Mesodermal cell (in vitro differentiated cells): Measurements from ENCODE around the gene GALNS.
"Not testable (repeated sequence)": the region's sequence is repeated elsewhere in the genome, so short reads cannot be mapped to it uniquely, and the experiment has no call there.

ENCODE experiments used
- H3K27ac ChIP-seq: 2 replicates; pipeline ENCODE4 v1.7.0; 2013; ENCODE audit warnings: mild to moderate bottlenecking, low read depth, low read length, moderate library complexity; ENCODE audit not compliant: severe bottlenecking
- H3K36me3 ChIP-seq: 2 replicates; pipeline ENCODE4 v1.7.1; 2013; ENCODE audit warnings: mild to moderate bottlenecking, low read length, moderate library complexity; ENCODE audit not compliant: control insufficient read depth, insufficient read depth
- H3K4me1 ChIP-seq: one replicate; pipeline ENCODE4 v1.7.1; 2013; ENCODE audit warnings: mild to moderate bottlenecking, low read length; ENCODE audit not compliant: insufficient read depth, control insufficient read depth, poor library complexity, severe bottlenecking
- H3K4me3 ChIP-seq: 2 replicates; pipeline ENCODE4 v1.7.0; 2013; ENCODE audit warnings: low read length, control low read depth, mild to moderate bottlenecking; ENCODE audit not compliant: insufficient read depth, poor library complexity, severe bottlenecking; ENCODE audit errors: extremely low read depth
- H3K9me3 ChIP-seq: 2 replicates; pipeline ENCODE4 v1.7.1; 2013; ENCODE audit warnings: mild to moderate bottlenecking, low read length, moderate library complexity; ENCODE audit not compliant: control insufficient read depth
- WGBS, 2 experiments: methylation state at CpG; one replicate each; pipeline ENCODE4 v1.1.5; 2013; ENCODE audit warnings: missing lambda C conversion rate in 2 of 2; ENCODE audit not compliant: insufficient coverage in 2 of 2; 5-methylcytosine and 5-hydroxymethylcytosine counted together

Gene GALNS

GRCh38 chr16:88799569-88800276 is 57.0 kb downstream of the GALNS start:
- H3K4me3 ChIP-seq: no peak overlapping the region
- no peak overlapping the region for H3K27ac ChIP-seq
- H3K36me3 ChIP-seq: no peaks in the 10 kb centered on the region
- no peaks in the 10 kb centered on the region for H3K9me3 ChIP-seq
- H3K4me1 ChIP-seq: peaks cover under 1% of the 10 kb centered on the region
- 91 to 92% methylated on average over 15 to 16 of the region's 17 CpGs for WGBS, 2 experiments

GRCh38 chr16:88798772-88799455 is 57.8 kb downstream of the GALNS start:
- Histone ChIP-seq H3K4me1 (no peaks in the 10 kb centered on the region), H3K36me3 (no peaks in the 10 kb centered on the region), H3K9me3 (no peaks in the 10 kb centered on the region), H3K27ac (no peak overlapping the region), H3K4me3 (no peak overlapping the region)

- no peaks in the 10 kb centered on the region for H3K4me1 ChIP-seq
- WGBS, 2 experiments: 87 to 98% methylated on average over 4 of the region's 4 CpGs
- no peaks in the 10 kb centered on the region for H3K9me3 ChIP-seq
- H3K27ac ChIP-seq: no peak overlapping the region
- H3K4me3 ChIP-seq: no peak overlapping the region
- H3K36me3 ChIP-seq: no peaks in the 10 kb centered on the region
These were observed 58.7 kb downstream of the GALNS start for GRCh38 chr16:88798073-88798472.

GRCh38 chr16:88796278-88796677 is 60.5 kb downstream of the GALNS start:
- Histone ChIP-seq H3K9me3 (no peaks in the 10 kb centered on the region), H3K27ac (no peak overlapping the region), H3K4me3 (no peak overlapping the region), H3K4me1 (peaks cover 7% of the 10 kb centered on the region), H3K36me3 (no peaks in the 10 kb centered on the region)
- no CpG with 5 or more reads among the region's 4 CpGs for WGBS, 2 experiments

GRCh38 chr16:88793251-88793954 is 63.3 kb downstream of the GALNS start:
- WGBS, 2 experiments: 78% methylated on average over 23 to 32 of the region's 35 CpGs
- Histone ChIP-seq H3K27ac (no peak overlapping the region), H3K4me1 (peaks cover 10% of the 10 kb centered on the region), H3K9me3 (no peaks in the 10 kb centered on the region), H3K36me3 (no peaks in the 10 kb centered on the region), H3K4me3 (no peak overlapping the region)

- Histone ChIP-seq H3K36me3 (no peaks in the 10 kb centered on the region), H3K4me3 (no peak overlapping the region), H3K4me1 (peaks cover 10% of the 10 kb centered on the region), H3K27ac (no peak overlapping the region), H3K9me3 (no peaks in the 10 kb centered on the region)
- 88 to 93% methylated on average over 10 to 12 of the region's 12 CpGs for WGBS, 2 experiments
These were observed 64.0 kb downstream of the GALNS start for GRCh38 chr16:88792668-88793250.

- 82 to 83% methylated on average over 10 to 12 of the region's 13 CpGs for WGBS, 2 experiments
- Histone ChIP-seq H3K4me3 (no peak overlapping the region), H3K36me3 (no peaks in the 10 kb centered on the region), H3K9me3 (no peaks in the 10 kb centered on the region), H3K4me1 (peaks cover 10% of the 10 kb centered on the region), H3K27ac (no peak overlapping the region)
These were observed 64.6 kb downstream of the GALNS start for GRCh38 chr16:88792078-88792550.

- Histone ChIP-seq H3K4me1 (peaks cover 11% of the 10 kb centered on the region), H3K27ac (no peak overlapping the region), H3K4me3 (no peak overlapping the region), H3K36me3 (no peaks in the 10 kb centered on the region), H3K9me3 (no peaks in the 10 kb centered on the region)
- 32 to 38% methylated on average over 13 to 16 of the region's 24 CpGs for WGBS, 2 experiments
These were observed 66.2 kb downstream of the GALNS start for GRCh38 chr16:88790312-88791211.

GRCh38 chr16:88789594-88789993 is 67.2 kb downstream of the GALNS start:
- Histone ChIP-seq H3K36me3 (no peaks in the 10 kb centered on the region), H3K4me3 (no peak overlapping the region), H3K4me1 (peaks cover 13% of the 10 kb centered on the region), H3K27ac (no peak overlapping the region), H3K9me3 (no peaks in the 10 kb centered on the region)
- 89 to 98% methylated on average over 6 of the region's 7 CpGs for WGBS, 2 experiments

- not testable (repeated sequence) for H3K36me3 ChIP-seq, H3K4me3 ChIP-seq, H3K27ac ChIP-seq, H3K9me3 ChIP-seq
- 90 to 93% methylated on average over 6 of the region's 8 CpGs for whole genome bisulfite sequencing, 2 experiments
- H3K4me1 ChIP-seq: peaks cover 15% of the 10 kb centered on the region
These were observed 68.0 kb downstream of the GALNS start for GRCh38 chr16:88788749-88789148.
